Activated naive CD4-positive, alpha-beta T cell treated with anti-CD3 and anti-CD28 coated beads, Interleukin-2, amount 50 U/mL, for 72 hours (primary cell): ENCODE measurements around the gene CIC. TPM values are rescaled to one million over a fixed set of nuclear protein-coding genes. Genes with fewer than 3 reads are reported as not detected.
"Not testable (repeated sequence)": the region's sequence is repeated elsewhere in the genome, so short reads cannot be mapped to it uniquely, and the experiment has no call there.

Experiments
- ATAC-seq, 2 donors: fragments of 150-1000 bp; cut with Tn5 transposase; 2 replicates each; pipeline ENCODE4 v1.10.0; 2021; ENCODE audit warnings: mild to moderate bottlenecking in 2 of 2, moderate library complexity in 2 of 2
- DNase-seq, 2 donors: peaks; one replicate each; pipeline ENCODE4 v3.0.0; 2021 to 2022; ENCODE audit warnings: low spot score in 2 of 2
- H3K27ac Mint-ChIP-seq, 2 donors: one replicate each; pipeline ENCODE4 v1.8.0; 2022; ENCODE audit warnings: mild to moderate bottlenecking in 2 of 2, mixed read lengths in 2 of 2
- H3K36me3 Mint-ChIP-seq, 2 donors: one replicate each; pipeline ENCODE4 v1.8.0; 2022; ENCODE audit warnings: mixed read lengths in 2 of 2
- H3K9me3 Mint-ChIP-seq, 2 donors: one replicate each; pipeline ENCODE4 v1.8.0; 2022; ENCODE audit warnings: mixed read lengths in 2 of 2
- total RNA-seq, 2 donors: library from RNA; stranded (reverse); gene quantifications; one replicate each; pipeline ENCODE4 v1.2.3, GENCODE V29; 2022

Gene CIC
- total RNA-seq, 2 donors from 2014 or later = 87.7 to 90.6 TPM

DNA sequence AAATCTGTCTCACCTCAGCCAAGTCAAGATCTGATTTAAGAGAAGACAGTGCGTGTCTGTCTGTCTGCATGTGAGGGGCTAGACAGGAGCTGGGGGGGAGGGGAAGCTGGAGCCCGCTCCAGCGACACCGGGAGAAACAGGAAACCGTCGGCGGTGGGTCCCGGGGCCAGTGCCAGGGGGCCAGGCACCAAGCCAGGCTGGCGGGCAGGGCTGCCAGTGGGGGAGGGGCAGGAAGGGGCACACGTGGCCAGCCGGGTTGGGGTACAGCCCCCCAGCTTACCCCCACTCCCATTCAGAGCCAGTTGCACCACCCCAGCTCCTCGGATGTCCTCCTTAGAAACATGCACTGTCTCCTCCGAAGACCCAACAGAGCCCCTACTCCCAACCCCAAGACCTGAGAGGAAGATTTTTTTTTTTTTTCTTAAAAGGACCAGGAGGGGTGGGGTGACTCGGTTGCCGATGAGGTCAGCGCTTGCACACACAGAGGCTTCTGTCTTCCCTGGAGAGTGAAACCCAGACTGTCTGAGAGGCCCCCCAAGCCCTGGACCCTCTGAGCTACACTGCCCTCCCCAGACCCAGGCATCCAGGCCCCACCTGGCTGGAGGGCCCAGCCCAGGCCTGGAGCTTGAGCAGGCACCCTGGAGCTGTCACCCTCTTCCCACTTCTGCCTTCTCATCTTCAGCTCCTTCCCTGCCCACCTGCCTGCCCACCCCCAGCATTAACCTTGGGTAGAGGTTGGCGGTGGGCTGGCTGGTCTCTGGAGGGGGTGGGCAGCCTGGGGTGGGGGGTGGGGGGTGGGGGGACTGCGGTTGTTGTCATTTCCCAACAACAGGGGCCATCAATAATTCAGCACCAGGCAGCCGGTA is 18.2 kb upstream of the CIC start:
- Mint-ChIP-seq H3K27ac (no peak overlapping the region), H3K9me3 (no peaks in the 10 kb centered on the region), H3K36me3 (peaks cover 10% of the 10 kb centered on the region in 2 donors)
- DNase-seq (no peak), ATAC-seq (no peak)

DNA sequence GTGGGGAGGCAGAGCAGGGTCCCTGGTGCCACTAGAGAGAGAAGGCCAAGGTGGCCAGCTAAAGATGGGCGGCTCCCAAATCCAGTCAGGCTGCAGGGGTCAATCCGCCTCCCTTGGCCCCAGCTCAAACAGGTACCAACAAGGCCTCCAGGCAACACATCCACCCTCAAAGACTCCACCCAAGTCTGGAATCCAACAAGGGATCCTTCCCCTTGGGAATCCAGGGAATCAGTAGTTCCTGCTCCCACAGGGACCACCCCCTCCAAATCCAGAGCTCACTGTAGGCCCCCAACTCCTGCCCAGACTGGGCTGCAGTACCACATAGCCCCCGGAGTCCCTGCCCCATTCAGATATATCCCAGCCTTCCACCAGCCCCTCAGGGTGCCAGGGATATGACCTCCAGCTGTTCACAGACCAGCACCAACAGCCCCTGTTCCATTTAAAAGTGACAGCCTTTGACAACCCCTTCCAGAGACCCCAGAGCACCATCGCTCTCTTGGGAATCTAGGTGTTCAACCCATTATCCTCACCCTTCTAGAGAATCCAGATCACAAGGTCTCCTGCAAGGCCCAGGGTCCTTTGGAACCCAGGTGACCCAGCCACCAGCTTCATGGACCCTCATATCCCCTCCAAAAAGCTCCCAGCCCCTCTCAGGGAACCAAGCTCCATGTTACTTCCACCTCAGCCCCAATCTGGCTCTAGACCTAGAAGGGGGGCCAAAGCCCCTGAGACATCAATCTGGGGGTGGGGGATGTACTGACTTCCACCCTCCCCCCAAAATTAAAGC is 17.3 kb upstream of the CIC start:
- Mint-ChIP-seq H3K27ac (peak overlapping the region; percentile 95 to 96), H3K36me3 (peaks cover 10% of the 10 kb centered on the region in 2 donors), H3K9me3 (no peaks in the 10 kb centered on the region)
- DNase-seq (no peak), ATAC-seq (no peak)

DNA sequence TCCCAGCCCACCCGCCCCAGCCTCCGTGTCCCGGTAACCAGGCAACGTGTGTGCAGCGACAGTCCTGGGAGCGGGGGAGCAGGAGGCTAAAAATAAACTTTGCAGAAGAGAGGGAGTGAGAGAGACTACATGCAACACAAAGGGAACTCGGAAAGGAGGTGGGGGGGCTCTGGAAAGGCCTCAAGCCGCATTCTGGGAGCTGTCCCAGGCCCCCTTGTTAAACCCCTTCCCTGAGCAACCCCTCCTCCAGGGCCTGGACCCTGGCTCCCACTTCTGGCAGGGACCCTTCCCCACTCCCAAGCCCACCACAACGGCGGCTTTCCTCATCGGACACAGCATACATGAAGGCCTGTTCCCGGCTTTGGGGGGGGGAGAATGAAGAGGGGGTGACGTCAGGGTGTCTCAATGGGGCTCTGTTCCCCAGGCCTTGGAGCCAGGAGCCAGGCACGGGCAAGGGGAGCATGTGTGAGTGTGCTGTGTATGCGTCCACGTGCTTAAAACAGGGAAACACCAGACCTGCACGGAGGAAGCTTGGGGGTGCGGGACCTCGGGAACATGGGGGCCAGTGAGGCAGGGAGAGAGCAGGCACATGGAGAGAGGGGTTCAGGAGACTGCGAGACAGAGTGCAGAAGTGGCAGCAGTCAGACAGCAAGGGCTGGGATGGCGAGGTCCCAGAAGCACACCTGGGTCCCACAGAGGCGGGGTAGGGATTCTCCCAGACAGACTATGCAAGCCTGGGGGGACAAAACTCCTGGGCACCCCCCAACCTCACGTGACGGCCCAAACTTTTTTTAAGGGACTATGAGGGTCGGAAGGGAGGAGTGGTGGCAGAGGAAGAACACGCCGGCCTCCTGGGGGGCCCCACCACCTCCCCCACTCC is 16.4 kb upstream of the CIC start:
- no peak for DNase-seq
- H3K27ac Mint-ChIP-seq = peak overlapping the region; percentile 95 to 96
- H3K36me3 Mint-ChIP-seq = peaks cover 10% of the 10 kb centered on the region in 2 donors
- no peaks in the 10 kb centered on the region for H3K9me3 Mint-ChIP-seq
- ATAC-seq = no peak

DNA sequence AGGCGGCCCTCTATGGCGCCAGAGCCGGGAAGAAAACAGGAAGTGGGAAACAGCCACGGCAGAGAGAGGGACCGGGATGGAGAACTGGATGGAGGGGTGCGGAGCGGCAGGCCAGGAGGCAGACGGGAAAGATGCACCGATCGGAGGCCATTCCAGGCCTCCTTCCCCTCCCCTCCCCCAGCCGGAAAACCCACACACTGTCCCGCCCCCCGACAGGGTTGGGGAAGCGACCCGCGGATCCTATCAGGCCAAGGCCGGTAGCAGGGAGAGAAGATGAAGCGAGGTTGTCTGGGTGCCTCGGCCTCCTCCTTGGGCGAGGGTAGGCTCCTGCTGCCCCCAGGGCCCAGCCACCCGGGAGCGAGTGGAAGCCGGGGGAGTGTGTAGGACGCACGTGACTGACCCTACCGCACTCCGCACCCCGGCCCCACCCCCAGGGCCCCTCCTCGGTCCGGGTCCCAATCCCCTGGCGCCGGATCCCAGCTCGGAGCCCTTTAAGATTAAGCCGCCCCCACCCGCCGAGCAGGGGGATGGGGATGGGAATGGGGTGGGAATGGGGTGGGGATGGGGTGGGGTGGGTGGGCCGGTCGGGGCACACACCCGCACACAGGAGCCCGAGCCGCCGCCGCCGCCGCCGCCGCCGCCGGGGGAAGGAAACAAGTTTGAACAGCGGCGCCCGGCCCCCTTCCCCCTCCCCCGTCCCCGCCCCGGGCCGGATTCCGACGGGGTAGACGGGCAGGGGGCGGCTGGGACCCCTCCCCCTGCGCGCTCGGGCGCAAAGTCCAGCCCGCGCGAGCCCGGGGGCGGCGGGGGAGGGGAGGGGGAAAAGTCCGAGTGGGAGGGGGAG is 15.6 kb upstream of the CIC start:
- ATAC-seq (peak; percentile 51), DNase-seq (peak in 1 of 2 donors; percentile 68)
- Mint-ChIP-seq H3K9me3 (no peaks in the 10 kb centered on the region), H3K27ac (peak overlapping the region; percentile 95 to 96), H3K36me3 (peaks cover 10% of the 10 kb centered on the region in 2 donors)

DNA sequence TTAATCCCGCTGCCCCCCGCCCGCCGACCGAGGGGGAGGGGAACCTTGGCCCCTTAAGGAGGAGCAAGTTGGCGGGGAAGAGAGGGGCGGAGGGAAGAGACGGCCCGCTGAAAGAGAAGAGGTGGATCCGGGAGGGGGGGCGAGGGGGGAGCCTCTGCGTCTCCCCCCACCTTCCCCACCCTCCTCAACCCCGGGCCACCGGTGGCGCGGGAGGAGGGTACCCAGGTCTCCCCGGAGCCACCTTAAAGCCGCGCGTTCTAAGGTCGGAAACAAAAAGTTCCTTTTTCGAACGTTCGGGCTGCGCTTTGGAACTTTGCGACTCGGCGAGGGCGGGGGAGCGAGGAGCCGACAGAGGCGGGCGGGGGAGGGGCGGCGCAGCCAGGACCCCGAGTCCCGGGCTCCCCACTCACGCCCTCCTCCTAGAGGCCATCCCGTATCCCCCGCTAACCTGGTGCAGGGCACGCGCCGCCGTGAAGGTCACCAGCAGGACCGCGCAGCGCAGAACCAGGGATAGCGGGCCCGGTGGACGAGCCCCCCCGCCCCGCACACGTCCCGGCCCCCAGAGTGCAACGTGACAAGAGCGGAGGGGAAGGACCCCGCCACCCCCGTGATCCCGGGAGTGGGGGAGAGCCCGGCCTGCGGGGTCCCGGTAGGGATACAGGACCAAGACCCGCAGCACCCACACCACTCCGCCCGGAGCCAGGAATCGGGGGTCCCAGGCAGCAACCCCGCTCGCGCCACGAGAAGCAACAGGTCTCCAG is 14.8 kb upstream of the CIC start:
- H3K9me3 Mint-ChIP-seq = no peaks in the 10 kb centered on the region
- peak; percentile 68 to 69 for DNase-seq
- peaks cover 10% of the 10 kb centered on the region in 2 donors for H3K36me3 Mint-ChIP-seq
- H3K27ac Mint-ChIP-seq = peak overlapping the region; percentile 72 to 81
- peak; percentile 34 to 35 for ATAC-seq

DNA sequence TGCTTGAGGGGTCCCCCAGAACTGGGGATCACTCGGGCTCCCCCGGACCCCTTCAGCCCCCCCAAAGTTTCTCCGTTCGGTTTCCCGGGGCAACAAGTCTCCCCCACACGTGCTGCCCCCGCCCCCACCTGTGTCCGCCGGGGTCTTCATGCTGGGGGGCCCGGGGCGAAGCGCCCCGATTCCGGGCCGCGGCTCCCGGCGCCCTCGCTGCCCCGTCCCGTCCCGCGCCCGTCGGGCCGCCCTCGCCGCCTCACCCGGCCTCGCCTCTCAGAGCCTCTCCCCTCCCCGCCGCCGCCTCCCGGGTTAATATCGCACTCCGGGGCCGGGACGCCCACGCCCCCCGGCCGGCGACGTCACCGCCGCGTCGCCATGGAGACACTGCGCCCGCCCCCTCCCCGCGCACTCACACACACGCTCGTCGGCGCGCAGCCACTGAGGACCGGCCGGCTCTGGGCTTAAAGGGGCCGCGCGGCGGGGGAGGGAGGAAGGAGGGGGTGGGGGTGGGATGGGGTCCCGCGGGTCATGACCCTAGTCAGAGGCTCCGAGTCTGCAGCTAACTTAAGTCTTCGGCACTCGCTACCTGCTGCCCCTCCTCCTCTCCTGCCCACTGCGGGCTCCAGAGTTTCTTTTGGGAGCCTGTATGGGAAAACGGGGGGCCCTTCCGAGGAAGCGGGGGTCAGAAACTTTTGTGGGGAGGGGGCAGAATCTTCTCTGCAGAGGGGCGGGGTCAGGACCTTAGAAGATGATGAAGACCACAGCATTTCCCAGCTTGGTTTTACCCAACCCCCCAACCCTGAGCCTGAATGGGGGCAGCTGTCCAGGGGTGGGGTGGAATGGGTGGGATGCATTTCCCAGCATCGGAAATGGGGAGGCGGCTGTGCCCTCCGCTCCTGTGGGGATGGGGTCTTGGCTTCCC is 13.9 kb upstream of the CIC start, which contains the start of gene ERF:
TSS of gene ERF (minus strand) at position 279 of the 916 bp plus-strand sequence. CDS start at position 150, 129 bp downstream.
- peak; percentile 81 to 83 for ATAC-seq
- Mint-ChIP-seq H3K27ac (peak within 1 kb of the TSS; percentile 72 to 81), H3K36me3 (peaks cover 10% of the 10 kb centered on the region in 2 donors), H3K9me3 (no peaks in the 10 kb centered on the region)
- DNase-seq = peak; percentile 91 to 95

DNA sequence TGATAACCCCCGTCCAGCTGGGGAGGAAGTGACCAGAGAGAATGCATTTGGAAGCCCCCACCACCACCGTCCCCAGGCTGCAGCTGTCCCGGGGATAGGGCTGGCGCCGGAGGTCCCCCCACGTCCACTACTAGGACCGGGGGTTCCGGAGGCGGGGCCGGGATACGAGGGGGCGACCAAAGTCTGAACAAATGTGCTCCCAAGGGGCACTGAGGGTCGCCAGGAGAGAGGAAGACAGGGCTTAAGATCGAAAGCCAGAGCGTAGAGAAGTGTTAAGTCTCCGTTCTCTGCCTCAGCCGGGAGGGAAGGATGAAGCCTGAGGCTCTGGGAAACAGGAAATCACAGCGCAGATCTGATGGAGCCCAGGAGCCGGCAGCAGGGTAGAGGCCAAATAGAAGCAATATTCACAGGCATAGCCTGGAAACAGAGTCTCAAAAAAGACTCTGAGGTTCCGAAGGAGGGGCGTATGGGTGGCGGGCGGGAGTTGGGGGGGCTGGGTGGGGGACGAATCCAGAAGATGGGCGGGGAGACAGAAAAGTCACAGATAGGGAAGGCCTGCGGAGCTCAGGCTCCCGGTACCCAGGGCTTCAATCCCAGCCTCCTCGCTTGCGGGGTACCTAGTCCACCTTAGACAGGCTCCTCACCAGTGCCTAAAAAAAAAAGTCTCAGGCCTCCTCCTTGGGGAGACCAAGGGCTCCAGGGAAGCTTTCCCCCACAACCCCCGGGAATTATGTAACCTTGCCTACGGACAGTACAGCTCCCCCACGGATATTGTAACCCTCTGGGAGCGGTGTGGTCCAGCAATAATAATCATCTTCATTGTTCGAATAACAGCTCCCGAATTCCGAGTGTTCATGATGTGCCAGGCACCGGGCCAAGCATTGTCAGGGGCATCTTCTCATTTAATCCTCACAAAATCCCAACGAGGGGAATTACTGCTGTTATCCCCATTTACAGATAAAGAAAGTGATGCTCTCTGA is 13.0 kb upstream of the CIC start:
- no peak for ATAC-seq
- Mint-ChIP-seq H3K27ac (peak overlapping the region in 1 of 2 donors; percentile 52), H3K36me3 (peaks cover 10% of the 10 kb centered on the region in 2 donors), H3K9me3 (no peaks in the 10 kb centered on the region)
- no peak for DNase-seq

DNA sequence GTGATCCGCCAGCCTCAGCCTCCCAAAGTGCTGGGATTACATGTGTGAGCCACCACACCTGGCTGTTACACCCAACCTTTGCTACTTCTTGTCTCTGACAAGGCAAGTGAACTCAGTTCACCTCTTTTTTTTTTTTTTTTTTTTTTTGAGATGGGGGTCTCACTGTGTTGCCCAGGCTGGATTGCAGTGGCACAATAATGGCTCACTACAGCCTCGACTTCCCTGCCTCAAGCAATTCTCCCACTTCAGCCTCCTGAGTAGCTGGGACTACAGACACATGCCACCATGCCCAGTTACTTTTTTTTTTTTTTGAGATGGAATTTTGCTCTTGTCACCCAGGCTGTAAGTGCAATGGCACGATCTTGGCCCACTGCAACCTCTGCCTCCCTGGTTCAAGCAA is 11.2 kb upstream of the CIC start:
- not testable (repeated sequence) for H3K27ac Mint-ChIP-seq, H3K36me3 Mint-ChIP-seq, ATAC-seq, H3K9me3 Mint-ChIP-seq, DNase-seq

DNA sequence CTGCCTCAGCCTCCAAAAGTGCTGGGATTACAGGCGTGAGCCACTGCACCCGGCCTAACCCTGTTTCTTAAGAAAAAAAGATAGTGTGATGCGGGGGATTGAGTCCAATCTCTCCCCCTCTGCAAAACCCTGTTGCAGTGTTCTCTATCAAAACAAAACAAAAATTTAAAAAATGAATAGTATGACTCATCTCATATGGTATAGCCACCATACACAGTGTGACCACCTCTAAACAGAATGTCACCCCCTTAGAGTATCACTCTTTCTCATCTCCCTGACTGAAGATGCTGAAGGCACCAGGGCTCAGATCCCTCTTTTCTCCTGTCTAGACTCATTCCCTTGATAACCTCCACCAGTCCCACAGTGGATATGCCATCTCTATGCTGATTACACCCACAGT is 7.3 kb upstream of the CIC start:
- peak; percentile 34 to 89 for ATAC-seq
- DNase-seq = no peak
- Mint-ChIP-seq H3K9me3 (no peaks in the 10 kb centered on the region), H3K36me3 (no peaks in the 10 kb centered on the region), H3K27ac (no peak overlapping the region)

DNA sequence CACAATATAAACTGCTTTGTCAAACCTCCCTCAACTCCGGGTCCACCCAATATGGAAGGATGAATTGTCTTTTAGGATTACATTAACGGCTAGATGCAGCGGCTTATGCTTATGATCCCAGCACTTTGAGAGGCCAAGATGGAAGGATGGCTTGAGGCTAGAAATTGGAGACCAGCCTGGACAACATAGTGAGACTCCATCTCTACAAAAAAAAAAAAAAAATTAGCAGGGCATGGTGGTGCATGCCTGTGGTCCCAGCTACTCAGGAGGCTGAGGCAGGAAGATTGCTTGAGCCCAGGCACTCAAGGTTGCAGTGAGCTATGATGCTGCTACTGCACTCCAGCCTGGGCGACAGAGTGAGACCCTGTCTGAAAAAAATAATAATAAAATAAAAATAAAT is 2.9 kb upstream of the CIC start:
- not testable (repeated sequence) for DNase-seq, H3K9me3 Mint-ChIP-seq, H3K27ac Mint-ChIP-seq, H3K36me3 Mint-ChIP-seq, ATAC-seq

DNA sequence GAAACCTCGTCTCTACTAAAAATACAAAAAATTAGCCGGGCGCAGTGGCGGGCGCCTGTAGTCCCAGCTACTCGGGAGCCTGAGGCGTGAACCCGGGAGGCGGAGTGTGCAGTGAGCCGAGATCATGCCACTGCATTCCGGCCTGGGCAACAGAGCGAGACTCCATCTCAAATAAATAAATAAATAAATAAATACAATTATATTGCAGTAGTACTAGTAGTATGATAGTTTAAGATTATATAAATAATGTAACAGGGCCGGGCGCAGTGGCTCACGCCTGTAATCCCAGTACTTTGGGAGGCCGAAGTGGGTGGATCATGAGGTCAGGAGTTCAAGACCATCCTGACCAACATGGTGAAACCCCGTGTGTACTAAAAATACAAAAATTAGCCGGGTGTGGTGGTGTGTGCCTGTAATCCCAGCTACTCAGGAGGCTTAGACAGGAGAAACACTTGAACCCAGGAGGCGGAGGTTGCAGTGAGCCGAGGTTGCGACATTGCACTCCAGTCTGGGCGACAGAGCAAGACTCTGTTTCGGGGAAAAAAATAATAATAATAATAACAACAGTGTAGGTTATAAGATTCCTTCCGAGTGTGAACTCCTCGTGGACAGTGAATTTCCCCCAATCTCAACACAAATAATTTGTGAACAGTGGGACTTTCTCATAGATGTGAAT is 2.0 kb upstream of the CIC start:
- H3K36me3 Mint-ChIP-seq = peaks cover 0 to 13% of the 10 kb centered on the region in 2 donors
- ATAC-seq, DNase-seq, H3K27ac Mint-ChIP-seq, H3K9me3 Mint-ChIP-seq: not testable (repeated sequence)

DNA sequence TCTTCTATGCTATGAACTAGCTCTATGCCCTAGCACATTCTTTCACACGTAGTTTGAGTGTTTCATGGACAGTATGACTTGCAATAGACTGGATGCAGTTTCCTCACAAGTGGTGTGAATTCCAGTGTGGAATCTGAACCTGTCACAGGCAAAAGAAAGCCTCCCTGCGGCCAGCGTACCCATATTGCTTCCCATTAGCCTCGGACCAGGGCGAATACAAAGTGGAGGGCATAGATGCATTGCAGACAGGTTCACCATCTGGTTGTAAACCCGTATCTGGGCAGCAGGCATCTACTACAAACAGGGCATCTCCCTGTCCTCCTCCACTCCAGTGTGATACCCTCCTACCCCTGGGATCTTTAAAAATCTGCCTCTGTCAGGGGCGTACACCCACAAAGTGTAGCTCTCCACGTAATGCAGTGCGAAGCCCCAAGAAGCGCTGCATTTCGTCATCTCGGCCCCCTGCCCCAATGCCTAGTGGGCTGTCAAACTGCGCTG is 1.4 kb upstream of the CIC start:
- DNase-seq = no peak
- no peaks in the 10 kb centered on the region for H3K9me3 Mint-ChIP-seq
- ATAC-seq = no peak
- peaks cover 0 to 13% of the 10 kb centered on the region in 2 donors for H3K36me3 Mint-ChIP-seq
- H3K27ac Mint-ChIP-seq = no peak overlapping the region
